K562 (cell line): ENCODE data around the gene TRMT112.

ENCODE experiments used
- ARID4B ChIP-seq: sonication (generic); formaldehyde crosslinking; IDR thresholded peaks from 2 replicates; pipeline ENCODE4 v1.8.0; 2022; ENCODE audit warnings: mild to moderate bottlenecking, missing genetic modification reagents
- EP300 ChIP-seq: IDR thresholded peaks from 2 replicates; pipeline ENCODE4 v1.6.1; 2012; ENCODE audit warnings: low read length, improper control_type of control experiment
- SP1 ChIP-seq: sonication (generic); formaldehyde crosslinking; IDR thresholded peaks from 2 replicates; pipeline ENCODE4 v1.8.1; 2022; ENCODE audit warnings: mild to moderate bottlenecking, missing genetic modification reagents
- ZNF583 ChIP-seq: fragments of 250-450 bp; sonication (Bioruptor Pico); IDR thresholded peaks from 2 replicates; pipeline ENCODE4 v1.4.0; 2020
- TF ChIP-seq, protein P1 (sequence below): fragments of 450-650 bp; formaldehyde crosslinking; conservative IDR thresholded peaks from 2 replicates; pipeline ENCODE4 v1.4.0; 2022; ENCODE audit warnings: mild to moderate bottlenecking, missing genetic modification characterization

DNA sequence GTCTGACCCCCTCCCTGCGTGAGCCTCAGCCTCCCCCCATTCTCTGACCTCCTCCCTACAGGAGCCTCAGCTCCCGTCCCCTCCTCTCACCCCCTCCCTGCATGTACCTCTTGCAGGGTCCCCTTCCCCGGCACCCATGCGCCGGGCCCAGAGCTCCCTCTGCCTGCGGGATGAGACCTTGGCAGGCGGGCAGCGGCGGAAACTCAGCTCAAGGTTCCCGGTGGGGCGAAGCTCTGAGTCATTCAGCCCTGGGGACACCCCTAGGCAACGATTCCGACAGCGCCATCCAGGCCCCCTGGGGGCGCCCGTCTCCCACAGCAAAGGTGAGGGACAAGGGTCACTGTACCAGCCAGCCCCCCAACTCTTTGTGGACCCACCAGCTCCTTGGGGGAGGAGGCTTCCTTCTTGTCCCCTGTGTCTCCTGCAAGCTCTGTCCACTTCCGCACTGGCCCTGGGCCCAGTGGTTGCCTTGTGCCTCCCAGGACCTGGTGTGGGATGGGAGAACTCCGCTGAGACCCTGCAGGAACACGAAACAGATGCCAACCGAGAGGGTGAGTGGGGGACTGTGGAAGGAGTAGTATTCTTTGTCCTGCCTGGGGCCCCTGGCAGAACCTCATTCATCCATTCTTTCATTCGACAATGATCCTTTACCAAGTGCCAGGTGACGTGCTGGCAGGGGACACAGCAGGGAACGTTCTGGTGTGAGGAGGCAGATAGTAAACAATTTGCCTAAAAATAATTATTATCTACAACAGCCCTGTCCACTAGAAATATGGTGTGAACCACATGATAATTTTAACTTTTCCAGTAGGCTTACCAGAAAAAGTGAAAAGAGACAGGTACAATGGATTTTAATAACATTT, 38.0 kb upstream of the TRMT112 start:
- TF ChIP-seq EP300: peak; percentile 33; the same call in 1 of the 2 replicates
- no peak for TF ChIP-seq SP1
- TF ChIP-seq ZNF583 (CRISPR knock-in tag): no peak
- TF ChIP-seq ARID4B (CRISPR knock-in tag): no peak
- TF ChIP-seq, protein P1, sequence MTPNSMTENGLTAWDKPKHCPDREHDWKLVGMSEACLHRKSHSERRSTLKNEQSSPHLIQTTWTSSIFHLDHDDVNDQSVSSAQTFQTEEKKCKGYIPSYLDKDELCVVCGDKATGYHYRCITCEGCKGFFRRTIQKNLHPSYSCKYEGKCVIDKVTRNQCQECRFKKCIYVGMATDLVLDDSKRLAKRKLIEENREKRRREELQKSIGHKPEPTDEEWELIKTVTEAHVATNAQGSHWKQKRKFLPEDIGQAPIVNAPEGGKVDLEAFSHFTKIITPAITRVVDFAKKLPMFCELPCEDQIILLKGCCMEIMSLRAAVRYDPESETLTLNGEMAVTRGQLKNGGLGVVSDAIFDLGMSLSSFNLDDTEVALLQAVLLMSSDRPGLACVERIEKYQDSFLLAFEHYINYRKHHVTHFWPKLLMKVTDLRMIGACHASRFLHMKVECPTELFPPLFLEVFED (CRISPR knock-in tag): no peak
